DMS53 treated with DMSO at 0.1 percent for 48 hours (cell line): ENCODE data around the gene STAT5A.

Experiments
- DNase-seq: peaks from one replicate; lab custom pipeline; 2025; ENCODE audit not compliant: unreplicated experiment; lab: John Stamatoyannopoulos, UW

The STAT5A gene

DNA sequence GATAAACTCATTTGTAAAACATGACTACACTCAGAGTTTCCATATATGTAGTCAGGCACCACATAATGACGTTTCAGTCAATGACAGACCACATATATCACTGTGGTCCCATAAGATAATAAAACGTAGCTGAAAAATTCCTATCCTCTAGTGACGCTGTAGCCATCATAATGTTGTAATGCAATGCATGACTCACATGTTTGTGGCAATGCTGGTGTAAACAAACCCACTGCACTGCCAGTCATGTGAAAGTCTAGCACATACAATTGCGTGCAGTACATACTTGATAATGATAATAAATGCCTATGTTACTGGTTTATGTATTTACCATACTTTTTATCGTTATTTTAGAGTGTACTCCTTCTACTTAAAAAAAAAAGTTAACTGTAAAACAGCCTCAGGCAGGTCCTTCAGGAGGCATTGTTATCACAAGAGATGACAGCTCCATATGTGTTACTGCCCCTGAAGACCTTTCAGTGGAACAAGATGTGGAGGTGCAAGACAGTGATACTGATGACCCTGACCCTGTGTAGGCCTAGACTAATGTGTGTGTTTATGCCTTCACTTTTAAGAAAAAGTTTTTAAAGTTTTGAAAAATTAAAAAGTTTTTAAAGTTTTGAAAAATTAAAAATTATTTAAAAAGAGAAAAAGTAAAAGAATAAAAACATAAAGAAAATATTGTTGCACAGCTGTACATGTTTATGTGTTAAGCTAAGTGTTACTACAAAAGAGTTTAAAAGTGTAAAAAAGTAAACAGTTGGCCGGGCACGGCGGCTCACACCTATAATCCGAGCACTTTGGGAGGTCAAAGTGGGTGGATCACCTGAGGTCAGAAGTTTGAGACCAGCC is 21.2 kb upstream of the STAT5A start:
- no peak for DNase-seq

GRCh38 chr17:42268236-42268635 is 20.1 kb upstream of the STAT5A start:
- DNase-seq, result no peak

GRCh38 chr17:42270170-42270535 is 18.1 kb upstream of the STAT5A start:
- DNase-seq, result no peak

- no peak for DNase-seq
Measured at GRCh38 chr17:42270596-42270995, 17.7 kb upstream of the STAT5A start.

DNA sequence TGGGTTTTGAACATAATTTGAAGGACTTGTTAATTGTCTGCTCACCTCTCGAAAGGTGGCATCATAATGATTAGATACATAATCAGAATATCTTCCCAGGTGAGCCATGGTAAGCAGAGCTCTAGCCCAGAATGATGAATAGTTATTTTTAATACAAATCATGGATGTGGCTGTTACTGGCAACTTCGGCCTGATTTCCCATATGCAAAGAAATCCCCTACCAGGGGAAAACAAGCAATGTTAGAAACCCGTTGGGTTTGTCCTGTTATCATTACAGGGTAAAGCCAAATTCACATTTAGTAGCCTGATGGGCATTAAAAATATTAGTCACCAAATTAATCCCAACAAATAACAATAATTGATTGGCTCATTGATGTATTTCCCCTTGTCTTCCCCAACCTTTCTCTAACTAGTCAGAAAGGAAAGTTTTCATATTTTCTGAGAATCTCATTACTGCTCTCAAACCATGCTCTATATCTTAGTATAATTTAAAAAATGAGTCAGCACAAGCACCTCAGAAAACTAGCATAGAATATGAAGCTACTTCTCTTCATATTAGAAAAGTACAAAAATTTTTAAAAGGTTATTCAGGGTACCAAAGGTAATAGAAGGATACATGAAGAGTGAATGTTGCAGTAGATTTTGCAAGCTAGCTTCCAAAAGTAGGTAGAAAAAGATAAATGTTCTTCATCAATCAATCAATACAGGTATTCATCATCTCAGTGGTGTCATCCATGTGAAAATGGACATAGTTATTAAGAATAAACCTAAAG is 17.1 kb upstream of the STAT5A start:
- DNase-seq, result no peak

- no peak for DNase-seq
Measured at GRCh38 chr17:42271779-42272035, 16.6 kb upstream of the STAT5A start.

DNA sequence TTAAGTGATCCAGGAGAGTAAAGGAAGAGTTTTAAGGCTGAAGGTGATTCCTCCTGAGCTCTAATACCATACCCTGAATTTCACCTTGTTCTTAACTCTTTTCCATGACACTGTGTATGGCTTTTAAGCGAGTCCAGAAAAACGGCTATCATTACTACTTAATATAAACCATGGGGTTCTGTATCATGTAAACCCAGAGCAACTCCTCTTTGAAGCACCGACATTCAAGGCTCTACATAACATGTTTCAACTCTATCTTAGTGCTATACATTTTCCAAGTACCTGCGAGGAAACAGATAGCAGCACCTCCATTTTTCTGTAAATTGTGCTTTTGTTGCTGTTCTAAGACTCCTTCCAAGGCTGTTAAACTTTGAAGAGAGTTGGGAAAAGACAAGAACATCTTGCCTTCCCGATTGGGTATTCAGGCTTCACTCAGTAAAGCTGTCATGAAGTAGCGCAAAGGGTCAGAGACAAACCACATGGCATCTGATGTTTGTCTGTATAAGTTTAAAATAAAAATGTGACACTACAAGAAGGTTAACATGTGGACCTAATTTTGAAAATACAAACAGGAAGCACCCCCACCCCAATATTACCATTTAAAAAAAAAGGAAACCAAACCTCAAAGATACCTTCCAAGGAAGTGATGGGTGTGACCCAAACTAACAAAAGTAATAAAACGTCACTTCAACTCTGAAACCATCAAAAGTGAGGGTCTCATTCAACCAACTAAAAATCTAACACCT is 16.0 kb upstream of the STAT5A start:
- DNase-seq, result no peak

GRCh38 chr17:42273474-42274252 is 14.6 kb upstream of the STAT5A start:
- DNase-seq, result no peak

- no peak for DNase-seq
Measured at GRCh38 chr17:42274253-42274542, 14.1 kb upstream of the STAT5A start.

GRCh38 chr17:42274812-42275526 is 13.3 kb upstream of the STAT5A start:
- DNase-seq, result no peak

DNA sequence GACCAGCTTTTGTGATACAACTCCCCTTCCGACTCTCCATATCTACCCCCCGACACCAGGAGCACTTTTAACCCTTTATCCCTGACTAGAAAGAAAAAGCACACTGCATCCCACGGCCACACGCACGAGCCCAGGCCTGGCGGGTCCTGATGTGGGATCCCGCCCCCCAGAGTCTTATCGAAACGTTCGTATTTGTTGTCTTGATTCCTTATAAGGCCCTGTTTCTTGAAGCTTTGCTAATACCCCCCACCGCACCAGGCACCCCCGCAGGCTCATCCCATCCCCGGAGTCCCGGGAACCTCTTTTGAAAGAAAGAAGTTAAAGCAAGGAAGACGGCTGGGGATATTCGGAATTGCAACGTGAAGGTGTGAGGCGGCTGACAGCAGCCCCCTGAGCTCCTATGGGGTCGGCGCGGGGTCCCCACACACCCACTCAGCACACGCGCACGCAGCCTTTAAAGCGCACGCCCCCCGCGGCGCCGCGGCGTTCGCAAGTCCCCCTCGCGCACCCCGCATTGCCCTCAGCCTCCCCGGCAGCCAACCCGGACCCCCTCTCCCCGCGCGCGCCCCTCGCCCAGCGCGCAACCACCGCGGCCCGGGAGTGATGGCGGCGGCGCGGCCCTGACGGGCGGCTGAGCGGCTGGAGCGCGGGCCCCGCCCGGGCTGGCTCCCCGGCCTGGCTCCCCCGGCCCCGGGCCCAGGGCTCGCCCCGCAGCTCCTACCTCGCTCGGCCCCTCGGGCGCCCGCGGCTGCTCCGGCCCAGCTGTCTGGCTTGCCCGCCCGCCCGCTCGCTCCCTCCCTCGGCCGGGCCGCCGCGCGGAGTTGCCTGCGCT is 12.6 kb upstream of the STAT5A start:
- DNase-seq, result no peak

- peak; percentile 34 for DNase-seq
Measured at GRCh38 chr17:42276359-42276608, 12.0 kb upstream of the STAT5A start, which contains the start of gene STAT5B. STAT5B (minus strand) TSS chr17:42276391; CDS start chr17:42232127, 44,264 bp downstream.

DNA sequence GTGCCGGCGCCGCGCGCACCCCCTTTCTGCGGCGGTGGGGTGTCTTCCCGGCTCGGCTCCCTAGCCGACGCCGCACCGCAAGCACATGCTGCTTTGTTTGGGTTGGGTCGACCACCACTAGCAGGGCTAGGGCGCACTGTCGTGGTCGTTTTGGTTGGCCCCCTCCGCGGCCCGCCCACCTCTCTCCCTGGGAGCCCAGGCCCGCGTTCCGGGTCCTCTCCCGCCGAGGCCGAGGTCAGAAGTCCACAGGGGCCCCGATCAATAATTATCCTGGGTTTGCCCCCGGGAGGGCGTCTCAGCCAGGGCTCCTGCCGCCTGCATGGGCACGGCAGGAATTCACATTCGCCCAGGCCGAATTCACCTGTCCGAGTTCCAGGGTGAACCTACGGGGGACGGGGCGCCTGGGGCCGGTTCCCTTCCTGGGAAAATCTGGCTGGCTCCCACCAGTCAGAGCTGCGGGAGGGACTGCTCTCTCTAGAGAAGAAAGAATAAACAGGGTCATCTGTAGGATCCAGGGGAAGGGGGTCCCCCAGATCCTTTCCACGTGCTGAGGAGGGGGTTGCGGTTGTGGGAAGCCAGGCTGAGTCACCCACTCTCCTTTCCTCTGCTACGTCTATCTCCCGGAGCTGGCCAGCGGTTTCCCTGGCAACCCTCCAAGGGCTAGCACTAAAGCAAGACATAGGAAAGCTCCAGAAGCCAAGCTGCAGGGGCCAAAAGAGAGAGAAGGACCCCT is 11.5 kb upstream of the STAT5A start:
- peak; percentile 19 for DNase-seq

DNA sequence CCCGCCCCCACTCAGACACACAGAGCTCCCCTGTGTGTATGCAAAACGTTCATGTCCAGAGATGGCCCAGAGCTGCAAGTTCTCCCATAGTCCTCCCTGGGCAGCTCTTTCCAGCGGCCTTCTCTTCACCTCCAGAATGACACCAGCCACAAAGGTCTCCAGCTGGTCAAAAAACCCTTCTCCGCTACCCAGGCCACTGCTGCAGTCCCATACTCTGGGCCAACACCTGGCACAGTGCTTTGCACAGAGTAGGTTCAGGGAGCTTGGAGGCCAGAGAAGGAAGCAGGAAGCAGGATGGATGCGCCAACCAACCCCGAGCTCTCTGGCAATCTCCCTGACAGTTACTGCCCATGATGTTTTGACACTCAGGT is 11.0 kb upstream of the STAT5A start:
- DNase-seq, result no peak

- DNase-seq, result no peak
Measured at GRCh38 chr17:42279776-42280630, 8.3 kb upstream of the STAT5A start.

DNA sequence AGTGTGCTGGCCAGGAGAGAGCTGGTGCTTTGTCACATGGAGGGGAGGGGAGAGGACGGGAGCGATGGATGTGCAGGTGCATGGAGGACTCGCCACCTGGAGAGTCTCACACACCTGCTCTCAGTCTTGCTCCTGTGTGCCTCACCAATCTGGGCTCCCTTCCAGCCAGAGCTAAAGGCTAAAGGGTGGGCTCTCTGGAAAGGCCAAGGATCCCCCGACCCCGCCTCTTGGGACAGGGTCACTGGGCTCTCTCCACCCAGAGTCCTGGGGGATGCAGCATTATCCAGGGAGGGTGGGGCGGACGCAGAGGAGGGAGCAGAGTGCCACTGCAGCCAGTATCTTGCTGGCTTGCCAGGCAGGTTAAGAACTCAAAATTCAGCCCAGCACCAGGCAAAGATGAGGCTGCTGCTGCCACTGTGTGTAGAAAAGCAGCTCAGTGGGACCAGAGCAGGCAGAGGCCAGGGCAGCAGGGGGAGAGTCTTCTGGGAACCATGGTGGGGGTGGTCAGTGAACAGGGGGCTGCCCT is 6.7 kb upstream of the STAT5A start:
- DNase-seq, result peak; percentile 74

DNA sequence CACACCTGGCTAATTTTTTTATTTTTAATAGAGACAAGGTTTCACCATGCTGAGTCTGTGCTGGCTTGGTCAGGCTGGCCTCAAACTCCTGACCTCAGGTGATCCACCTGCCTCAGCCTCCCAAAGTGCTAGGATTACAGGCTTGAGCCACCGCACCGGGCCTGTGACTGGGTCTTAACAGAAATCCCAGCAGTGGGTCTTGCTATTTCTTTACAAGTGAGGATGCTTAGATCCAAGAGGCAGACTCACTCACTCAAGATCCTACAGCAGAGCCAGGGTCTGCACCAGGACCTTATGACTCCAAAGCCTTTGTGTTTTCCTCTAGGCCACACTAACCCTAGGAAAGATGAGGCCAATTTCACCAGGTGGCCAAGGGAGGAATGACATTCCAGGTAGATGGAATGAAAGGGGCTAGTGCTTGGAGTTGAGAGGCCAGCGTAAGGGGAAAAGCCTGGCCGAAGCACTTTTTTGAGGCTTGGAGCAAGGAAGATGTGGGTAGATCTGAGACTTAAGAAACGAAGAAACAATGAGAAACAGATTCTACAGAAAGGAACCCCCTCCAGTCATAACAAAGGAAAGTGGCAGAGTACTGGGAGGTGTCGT is 5.7 kb upstream of the STAT5A start:
- DNase-seq, result no peak
